Kidney epithelial cell (primary cell): Measurements from ENCODE around the gene RASAL2. TPM values are rescaled to one million over a fixed set of nuclear protein-coding genes. Genes with fewer than 3 reads are reported as not detected.

ENCODE experiments used
- DNase-seq: peaks from one replicate; pipeline ENCODE4 v3.0.0-alpha.2; 2010; ENCODE audit warnings: low read depth
- H3K27me3 ChIP-seq: 2 replicates; pipeline ENCODE4 v1.6.0; 2011; ENCODE audit warnings: low read length; ENCODE audit not compliant: control insufficient read depth, insufficient read depth
- H3K36me3 ChIP-seq: 2 replicates; pipeline ENCODE4 v1.5.1; 2011; ENCODE audit warnings: low read length; ENCODE audit not compliant: control insufficient read depth, insufficient read depth
- H3K4me3 ChIP-seq: 2 replicates; pipeline ENCODE4 v1.5.1; 2011; ENCODE audit warnings: low read depth, mild to moderate bottlenecking, control low read depth, low read length
- total RNA-seq: library from RNA; depleted of rRNA; stranded (reverse); fragments of >200 nt; gene quantifications from 2 replicates; pipeline ENCODE4 v1.2.3, GENCODE V29; 2015
- TF ChIP-seq, protein P1 (sequence below): IDR thresholded peaks from 2 replicates; pipeline ENCODE4 v1.5.1; 2011; ENCODE audit warnings: mild to moderate bottlenecking, moderate library complexity, low read length, control low read depth, inconsistent platforms; ENCODE audit not compliant: insufficient read depth, poor library complexity, severe bottlenecking

Gene RASAL2
- total RNA-seq, 1 donor from 2014 or later: 18.3 TPM

DNA sequence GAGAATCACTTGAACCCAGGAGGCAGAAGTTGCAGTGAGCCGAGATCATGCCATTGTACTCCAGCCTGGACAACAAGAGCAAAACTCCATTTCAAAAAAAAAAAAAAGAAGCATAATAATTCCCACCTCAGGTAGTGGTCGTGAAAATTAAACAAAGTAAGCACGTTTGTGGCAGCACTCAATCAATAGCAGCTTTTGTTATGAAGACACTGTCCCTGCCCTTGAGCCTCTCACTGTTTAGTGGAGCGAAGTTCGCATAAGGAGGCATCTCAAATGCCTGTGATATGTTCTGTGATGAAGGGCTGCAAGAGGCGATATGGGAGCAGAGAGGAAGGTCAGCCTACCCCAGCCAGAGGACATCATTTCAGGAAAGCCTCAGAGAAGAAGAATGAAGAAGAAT is 43.8 kb upstream of the RASAL2 start:
- DNase-seq: no peak
- TF ChIP-seq, protein P1, sequence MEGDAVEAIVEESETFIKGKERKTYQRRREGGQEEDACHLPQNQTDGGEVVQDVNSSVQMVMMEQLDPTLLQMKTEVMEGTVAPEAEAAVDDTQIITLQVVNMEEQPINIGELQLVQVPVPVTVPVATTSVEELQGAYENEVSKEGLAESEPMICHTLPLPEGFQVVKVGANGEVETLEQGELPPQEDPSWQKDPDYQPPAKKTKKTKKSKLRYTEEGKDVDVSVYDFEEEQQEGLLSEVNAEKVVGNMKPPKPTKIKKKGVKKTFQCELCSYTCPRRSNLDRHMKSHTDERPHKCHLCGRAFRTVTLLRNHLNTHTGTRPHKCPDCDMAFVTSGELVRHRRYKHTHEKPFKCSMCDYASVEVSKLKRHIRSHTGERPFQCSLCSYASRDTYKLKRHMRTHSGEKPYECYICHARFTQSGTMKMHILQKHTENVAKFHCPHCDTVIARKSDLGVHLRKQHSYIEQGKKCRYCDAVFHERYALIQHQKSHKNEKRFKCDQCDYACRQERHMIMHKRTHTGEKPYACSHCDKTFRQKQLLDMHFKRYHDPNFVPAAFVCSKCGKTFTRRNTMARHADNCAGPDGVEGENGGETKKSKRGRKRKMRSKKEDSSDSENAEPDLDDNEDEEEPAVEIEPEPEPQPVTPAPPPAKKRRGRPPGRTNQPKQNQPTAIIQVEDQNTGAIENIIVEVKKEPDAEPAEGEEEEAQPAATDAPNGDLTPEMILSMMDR: no peak
- Histone ChIP-seq H3K36me3 (no peaks in the 10 kb centered on the region), H3K4me3 (no peak overlapping the region), H3K27me3 (no peaks in the 10 kb centered on the region)

DNA sequence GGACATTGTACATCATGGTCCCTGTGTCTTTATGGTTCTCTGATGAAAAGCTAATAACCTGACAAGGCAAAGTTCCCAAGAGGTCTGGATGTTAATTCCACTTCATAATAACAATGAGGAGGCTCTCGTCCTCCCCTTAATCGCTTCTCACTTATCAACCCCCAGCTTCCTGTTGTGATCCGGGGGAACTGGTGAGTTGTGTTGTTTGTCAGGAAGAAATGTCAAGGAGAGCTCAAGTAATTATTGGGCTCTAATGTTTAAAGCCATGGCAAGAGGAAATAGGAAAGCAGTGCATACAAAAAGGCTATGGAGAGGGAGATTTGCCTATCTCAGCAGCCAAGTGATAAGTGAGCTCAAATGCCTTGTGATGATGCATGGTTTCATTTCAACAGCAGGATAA is 42.8 kb upstream of the RASAL2 start:
- H3K27me3 ChIP-seq: no peaks in the 10 kb centered on the region
- no peak overlapping the region for H3K4me3 ChIP-seq
- TF ChIP-seq, protein P1: no peak
- no peak for DNase-seq
- no peaks in the 10 kb centered on the region for H3K36me3 ChIP-seq

- TF ChIP-seq, protein P1: no peak
Observed at GRCh38 chr1:178052650-178053461, 41.0 kb upstream of the RASAL2 start.

GRCh38 chr1:178055093-178055492 is 38.8 kb upstream of the RASAL2 start:
- TF ChIP-seq, protein P1: peak; percentile 20
- Histone ChIP-seq H3K4me3 (no peak overlapping the region), H3K36me3 (no peaks in the 10 kb centered on the region), H3K27me3 (no peaks in the 10 kb centered on the region)
- no peak for DNase-seq

More at GRCh38 chr1:178052650-178053461, 41.0 kb upstream of the RASAL2 start:
- Histone ChIP-seq H3K4me3 (no peak overlapping the region), H3K36me3 (no peaks in the 10 kb centered on the region), H3K27me3 (no peaks in the 10 kb centered on the region)
- DNase-seq: no peak

- DNase-seq: no peak
- no peak overlapping the region for H3K4me3 ChIP-seq
- TF ChIP-seq, protein P1: peak; percentile 24
Observed at GRCh38 chr1:178055779-178056471, 38.0 kb upstream of the RASAL2 start.

More at GRCh38 chr1:178055779-178056471, 38.0 kb upstream of the RASAL2 start:
- H3K27me3 ChIP-seq: no peaks in the 10 kb centered on the region
- no peaks in the 10 kb centered on the region for H3K36me3 ChIP-seq
